ENCODE measurements around the gene TMEFF2.

- TF ChIP-seq NFYB (IDR thresholded peaks at IDR 0.05; ENCODE audit: insufficient read depth, low read depth, low read length) = no peak
- no peak for TF ChIP-seq CTCF (IDR thresholded peaks at IDR 0.05 in 2 of 3, conservative IDR thresholded peaks at IDR 0.05 in 1 of 3; ENCODE audit: control insufficient read depth in 2 of 3, extremely low read depth in 1 of 3, insufficient read depth in 1 of 3, low read depth in 3 of 3, low read length in 3 of 3)
- TF ChIP-seq ZBTB4 (CRISPR knock-in tag; IDR thresholded peaks at IDR 0.05) = no peak
- TF ChIP-seq RELB (IDR thresholded peaks at IDR 0.05; ENCODE audit: low read depth) = no peak
- no peak for TF ChIP-seq PBX3 (IDR thresholded peaks at IDR 0.05; ENCODE audit: insufficient replicate concordance, low read depth, low read length)
- no peak for TF ChIP-seq MLLT1 (IDR thresholded peaks at IDR 0.05)
- no peak for TF ChIP-seq RBBP5 (conservative IDR thresholded peaks at IDR 0.05)
- TF ChIP-seq TCF7 (IDR thresholded peaks at IDR 0.05; ENCODE audit: borderline replicate concordance) = no peak
- no peak for TF ChIP-seq NFXL1 (IDR thresholded peaks at IDR 0.05; ENCODE audit: borderline replicate concordance)
These were observed 295.3 kb downstream of the TMEFF2 start for GRCh38 chr2:191899410-191899809.
